NCI-H524 (cell line): ENCODE measurements around the gene CNOT2.
A peak's percentile ranks its signal among the peaks of the same experiment; 100 is the strongest.
"Not testable (repeated sequence)": the region's sequence is repeated elsewhere in the genome, so short reads cannot be mapped to it uniquely, and the experiment has no call there.

Source experiments
- DNase-seq, 2 experiments: peaks; one replicate each; lab custom pipeline; 2025; lab: John Stamatoyannopoulos, UW

Gene CNOT2

DNA sequence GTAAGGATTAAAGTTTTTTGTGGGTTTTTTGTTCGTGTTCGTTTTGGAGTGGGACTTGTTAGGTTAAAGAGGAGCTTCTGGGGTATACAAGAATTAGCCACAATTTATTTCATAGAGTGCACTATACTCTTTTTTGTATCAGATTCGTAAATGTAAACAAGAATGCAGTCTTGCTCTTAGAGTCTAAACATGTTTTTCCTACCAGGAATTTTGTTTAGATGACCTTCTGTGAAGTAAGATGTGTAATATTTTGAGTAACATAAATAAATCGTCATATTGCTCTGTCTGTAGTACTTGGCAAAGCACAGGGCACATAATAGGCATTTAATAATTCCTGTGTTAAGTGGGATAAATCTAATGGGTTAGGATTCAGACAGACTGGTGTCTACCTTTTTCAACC, 9.6 kb downstream of the CNOT2 start:
- no peak for DNase-seq

DNA sequence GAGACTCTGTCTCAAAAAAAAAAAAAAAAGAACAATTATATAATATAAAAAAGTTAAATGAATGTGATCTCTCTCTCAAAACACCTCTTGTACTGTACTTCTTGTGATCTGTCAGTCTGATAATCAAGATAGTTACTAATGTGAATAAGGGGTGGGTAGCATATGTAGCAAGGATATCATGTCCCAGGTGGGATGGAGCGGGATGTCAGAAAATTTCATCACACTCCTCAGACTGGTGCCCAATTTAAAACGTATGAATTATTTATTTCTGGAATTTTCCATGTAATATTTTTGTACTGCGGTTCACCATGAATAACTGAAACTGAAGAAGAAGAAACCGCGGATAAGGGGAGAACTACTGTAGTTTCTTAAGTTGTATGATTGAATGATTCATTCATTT, 11.0 kb downstream of the CNOT2 start:
- DNase-seq = no peak

DNA sequence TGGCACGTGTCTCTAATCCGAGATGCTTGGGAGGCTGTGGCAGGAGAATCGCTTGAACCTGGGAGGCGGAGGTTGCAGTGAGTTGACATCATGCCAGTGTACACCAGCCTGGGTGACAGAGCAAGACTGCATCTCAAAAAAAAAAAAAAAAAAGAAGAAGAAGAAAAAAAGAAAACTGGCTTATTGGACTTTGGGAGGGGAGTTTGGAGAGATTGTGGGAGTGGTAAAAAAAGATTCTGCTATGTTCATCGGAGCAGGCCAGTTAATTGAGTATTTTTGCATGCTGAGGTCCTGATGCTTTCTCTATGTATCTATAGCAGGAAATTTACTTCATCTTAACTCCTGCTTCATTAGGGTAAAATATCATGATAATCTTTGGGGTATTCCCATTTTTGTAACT, 11.6 kb downstream of the CNOT2 start:
- DNase-seq = no peak

DNA sequence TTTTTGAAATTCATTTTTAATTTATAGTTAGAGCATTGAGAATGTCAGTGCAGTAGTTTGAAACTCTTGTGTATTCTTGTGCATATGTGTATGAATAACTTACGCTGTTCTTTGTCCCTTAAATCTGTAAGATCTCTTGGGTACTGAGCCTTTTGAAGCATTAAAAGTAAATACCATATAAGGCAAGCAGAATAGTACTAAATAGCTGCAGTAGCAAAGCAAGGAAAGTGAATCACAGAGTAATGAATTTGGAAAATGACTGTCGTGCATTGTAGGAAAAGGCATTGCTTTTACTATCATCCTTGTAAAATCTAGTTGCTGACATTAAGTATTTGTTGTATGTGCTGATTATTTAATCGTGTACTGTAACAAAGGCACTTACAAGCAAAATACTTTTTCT, 12.1 kb downstream of the CNOT2 start:
- no peak for DNase-seq

DNA sequence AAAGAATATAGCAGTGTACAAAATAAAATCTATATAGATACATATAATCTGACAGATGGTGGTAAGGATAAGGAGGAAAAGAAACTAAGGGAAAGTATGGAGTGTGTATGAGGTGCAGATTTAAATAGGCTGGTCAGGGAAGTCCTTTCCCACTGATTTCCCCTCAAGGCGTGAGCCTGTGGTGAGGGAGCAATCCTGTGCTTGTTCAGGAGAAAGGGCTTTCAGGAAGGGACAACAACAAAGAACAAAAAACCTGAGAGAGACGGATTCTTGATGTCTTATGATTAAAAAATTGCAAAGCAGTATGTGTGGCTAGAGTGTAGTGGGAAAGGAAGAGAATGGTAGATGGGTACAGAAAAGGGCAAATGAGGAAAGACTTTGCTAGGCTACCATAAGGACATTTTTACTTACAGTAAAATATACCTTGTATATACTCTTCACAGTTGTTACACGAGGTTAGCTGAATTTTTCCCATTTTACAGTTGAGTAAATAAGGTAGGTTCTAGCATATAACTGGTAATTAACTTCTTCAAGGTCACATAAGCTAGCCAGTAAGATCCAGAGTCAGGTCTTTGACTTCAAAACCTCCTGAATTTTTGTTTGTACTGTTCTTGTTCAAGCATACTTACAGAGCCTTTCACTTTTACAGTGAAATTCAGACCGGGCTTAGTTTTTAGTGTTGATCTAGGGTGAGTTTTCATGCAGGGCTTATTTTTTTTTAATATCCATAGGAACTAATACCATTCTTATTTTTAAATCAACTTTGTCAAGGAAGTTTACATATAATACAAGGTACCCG, 15.6 kb downstream of the CNOT2 start:
- no peak for DNase-seq

DNA sequence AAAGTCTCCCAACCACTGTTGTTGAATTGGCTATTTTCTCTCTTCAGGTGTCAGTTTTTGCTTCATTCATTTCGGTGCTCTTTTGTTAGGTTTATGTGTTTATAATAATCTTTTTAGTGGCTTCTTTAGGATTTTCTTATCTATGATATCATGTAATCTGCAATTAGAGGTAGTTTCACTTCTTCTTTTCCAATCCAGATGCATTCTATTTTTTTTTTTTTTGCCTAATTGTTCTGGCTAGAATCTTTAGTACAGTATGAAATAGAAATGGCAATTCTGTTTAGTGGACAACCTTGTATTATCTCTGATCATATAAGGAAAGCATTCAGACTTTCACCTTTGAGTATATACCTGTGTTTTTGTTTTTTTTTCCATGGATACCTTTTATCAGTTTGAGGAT, 17.4 kb downstream of the CNOT2 start:
- no peak for DNase-seq

DNA sequence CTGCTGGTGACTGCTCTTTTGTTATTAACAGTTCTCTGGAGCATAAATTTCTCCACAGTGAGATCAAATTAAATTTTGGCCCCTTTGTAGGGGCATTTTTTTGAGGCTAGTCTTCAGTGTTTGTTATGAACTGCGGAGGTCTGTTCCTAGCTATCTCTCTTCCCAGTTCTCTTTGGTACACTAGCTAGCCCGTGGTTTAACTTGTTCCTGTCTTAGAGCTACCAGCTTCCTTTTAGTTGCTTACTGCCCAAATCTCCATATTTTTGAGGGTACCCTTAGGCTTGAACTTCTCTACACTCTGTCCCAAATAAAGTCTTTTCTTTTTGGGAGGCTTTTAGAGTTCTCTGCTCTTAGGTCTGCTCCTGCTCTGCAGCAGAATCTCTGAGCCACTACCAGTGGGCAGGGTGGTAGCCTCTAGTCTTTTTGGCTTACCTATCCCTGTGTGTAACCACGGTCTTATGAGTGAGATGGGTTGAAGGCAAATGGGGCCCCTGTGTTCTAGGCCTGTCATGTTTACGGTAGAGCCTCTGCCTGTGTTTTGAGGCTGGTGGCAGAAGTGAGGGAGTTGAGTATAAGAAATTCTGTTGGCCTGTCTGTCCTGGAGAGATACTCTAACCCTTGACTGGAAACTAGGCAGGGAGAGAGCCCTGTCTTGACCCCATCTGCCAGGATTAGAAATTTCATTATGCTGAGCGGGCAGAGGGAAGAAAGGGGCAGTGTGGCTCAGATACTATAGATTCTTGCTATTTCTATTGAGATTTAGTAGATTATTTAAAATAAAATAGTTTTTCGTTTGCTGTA, 21.0 kb downstream of the CNOT2 start:
- no peak for DNase-seq

DNA sequence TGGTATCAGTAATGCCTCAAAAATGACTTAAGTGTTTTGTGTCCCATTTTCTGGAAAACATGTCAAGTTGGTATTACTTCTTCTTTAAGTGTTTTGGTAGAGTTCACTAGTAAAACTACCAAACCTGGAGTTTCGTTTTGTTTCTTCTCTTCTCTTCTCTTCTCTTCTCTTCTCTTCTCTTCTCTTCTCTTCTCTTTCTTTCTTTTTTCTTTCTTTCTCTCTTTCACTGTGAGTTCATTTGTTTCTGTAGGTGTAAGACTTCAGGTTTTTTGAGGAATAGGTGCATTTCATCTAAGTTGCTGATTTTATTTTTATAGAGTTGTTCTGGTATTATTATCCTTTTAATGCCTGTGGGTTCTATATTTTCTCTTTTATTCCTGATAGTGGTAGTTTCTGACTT, 21.9 kb downstream of the CNOT2 start:
- DNase-seq = no peak

DNA sequence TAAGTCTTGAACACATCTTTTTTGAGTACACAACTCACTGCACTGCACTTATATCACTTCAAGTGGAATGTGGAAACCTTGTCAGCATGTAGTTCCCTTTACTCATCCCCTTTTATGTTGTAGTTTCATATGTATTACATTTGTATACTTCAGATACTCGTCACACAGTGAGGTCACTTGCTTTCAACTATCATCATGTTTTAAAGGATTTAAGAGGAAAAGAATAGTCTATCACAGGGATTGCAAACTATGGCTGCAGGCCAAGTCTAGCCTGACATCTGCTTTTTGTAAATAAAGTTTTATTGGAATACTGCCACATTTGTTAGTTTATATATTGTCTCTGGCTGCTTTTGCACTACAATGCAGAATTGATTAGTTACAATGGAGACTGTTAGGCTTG, 24.3 kb downstream of the CNOT2 start:
- no peak for DNase-seq

DNA sequence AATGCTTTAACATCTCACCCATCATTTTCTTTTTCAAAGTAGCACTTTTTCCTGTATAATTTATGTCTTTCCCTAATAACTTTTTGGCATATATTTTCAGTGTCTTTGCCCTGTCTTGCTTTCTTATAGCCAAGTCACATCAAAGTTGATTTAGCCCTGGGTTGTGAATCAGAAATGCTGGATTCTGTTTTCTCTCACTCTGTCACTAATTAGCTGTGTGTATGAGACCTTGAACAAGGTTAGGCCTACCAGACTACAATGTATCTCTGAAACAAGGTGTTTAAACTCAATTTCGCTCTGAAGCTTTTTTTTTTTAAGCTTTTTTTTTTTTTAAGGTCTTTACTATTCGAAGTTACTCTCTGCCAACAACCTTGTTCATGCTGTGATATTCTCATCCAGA, 25.7 kb downstream of the CNOT2 start:
- no peak for DNase-seq

DNA sequence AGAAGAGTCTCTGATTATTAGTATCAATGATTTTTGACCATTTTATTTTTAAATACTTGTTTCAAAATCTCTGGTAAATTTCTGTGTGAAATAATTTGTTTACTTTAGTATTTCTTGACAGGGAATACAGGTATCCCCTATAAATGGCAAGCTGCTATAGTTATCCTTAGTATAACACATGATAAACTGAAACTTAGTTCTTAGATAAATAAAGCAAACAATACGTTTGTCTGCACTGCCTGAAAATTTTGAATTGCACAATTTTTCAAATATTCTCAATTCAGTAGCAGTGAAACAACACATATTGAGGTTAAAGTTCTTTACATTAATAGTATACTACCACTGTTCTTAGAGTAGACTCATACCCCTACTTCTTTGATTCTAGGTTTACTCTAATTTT, 26.9 kb downstream of the CNOT2 start:
- DNase-seq = no peak

DNA sequence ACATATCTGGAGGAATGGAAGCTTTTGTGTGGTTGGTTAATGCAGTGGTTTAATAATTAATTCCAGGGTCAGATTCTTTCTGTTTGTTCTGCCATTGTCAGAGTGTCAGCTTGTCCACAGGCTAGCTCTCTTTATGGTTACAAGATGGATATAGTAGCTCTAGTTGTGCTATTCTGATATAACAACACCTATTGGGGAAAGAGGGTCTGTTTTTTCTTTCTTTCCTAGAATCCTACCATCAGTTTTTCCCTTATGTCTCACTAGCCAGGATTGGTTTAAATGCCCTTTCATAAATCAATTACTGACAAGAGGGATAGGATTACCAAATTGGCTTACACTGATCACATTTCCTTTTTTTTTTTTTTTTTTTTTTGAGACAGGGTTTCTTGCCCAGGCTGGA, 27.8 kb downstream of the CNOT2 start:
- DNase-seq = peak in 1 of 2 experiments; percentile 31

DNA sequence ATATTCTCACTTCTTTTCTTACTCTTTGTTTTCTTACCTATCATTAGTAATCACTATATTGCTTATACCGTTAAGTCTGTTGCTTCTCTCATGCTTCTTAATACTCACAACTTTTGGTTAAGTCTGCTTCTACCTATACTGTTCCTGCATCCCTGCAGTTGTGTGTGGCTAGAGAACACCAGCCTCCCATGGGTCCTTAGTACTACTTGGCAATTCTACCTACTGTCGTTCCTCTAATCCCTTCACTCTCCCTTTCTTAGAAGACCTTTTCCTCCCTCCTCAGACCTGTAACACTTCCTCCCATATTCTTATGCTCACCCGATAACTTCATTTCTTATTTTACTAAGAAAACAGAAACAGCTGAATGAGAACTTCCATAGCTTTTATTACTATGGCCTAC, 29.3 kb downstream of the CNOT2 start:
- no peak for DNase-seq

DNA sequence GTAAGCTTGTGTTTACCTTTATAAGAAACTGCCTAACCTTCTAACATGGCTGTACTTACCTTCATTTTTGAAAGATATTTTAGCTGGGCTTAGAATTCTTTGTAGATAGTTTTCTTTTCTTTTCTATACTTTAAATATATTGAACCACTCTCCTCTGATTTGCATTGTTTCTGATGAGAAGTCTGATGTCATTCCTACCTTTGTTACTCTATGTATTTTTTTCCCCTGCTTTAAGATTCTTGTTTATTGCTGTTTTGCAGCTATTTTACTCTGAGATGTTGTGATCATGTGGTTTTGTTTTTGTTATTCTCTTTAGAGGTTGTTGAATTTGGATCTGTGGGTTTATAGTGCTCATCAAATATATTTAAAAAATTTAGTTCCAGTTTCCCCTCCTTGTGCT, 31.8 kb downstream of the CNOT2 start:
- no peak for DNase-seq

DNA sequence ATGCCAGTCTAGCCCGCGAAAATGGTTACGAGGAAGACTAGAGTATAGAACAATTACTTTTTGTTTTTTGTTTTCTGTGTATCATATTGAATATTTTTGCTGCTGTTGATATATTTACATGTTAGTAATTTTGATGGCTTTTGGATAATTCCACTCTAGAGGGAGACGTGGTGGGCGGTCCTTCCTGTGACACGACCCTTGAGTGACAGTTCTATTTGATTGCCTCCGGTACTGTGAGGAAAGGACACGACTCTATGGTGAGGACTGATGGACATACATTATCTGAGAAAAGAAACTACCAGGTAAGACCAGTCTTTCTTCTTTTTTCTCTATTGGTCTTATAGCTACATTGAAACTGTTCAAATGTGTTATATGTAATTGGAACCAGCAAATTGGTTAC, 34.7 kb downstream of the CNOT2 start:
- DNase-seq = no peak

DNA sequence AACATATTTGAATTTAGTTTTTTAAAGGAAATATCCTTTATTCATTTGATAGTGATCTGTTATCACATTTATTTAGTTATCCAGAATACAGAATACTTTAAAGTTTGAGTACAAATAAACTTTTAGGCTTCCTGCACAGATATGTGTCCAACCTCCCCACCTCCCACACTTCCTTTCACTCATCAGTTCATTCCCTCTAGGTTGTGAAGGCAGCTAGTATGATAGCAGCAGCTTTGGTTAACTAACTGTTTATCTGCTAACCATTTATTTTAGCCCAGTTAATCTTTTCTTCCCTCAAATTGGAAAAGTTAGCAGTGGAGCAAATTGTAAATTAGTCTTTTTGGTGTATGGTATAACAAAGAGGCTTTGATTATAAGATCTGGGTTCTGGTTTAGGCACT, 35.7 kb downstream of the CNOT2 start:
- DNase-seq = no peak

DNA sequence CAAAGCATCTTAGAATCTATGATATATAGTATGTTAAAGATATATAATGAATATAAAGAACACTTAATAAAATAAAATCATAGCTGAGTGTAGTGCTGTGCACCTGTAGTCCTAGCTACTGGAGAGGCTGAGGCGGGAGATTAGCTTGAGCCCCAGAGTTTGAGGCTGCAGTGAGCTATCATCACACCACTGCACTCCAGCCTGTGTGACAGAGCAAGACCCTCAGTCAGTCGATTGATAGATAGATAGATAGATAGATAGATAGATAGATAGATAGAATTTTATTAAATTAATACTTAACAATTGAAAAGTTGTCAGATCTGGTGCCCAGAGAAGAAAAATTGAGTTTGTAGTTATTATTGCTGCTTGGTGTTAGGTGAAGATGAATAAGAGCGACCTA, 40.0 kb downstream of the CNOT2 start:
- DNase-seq = no peak

DNA sequence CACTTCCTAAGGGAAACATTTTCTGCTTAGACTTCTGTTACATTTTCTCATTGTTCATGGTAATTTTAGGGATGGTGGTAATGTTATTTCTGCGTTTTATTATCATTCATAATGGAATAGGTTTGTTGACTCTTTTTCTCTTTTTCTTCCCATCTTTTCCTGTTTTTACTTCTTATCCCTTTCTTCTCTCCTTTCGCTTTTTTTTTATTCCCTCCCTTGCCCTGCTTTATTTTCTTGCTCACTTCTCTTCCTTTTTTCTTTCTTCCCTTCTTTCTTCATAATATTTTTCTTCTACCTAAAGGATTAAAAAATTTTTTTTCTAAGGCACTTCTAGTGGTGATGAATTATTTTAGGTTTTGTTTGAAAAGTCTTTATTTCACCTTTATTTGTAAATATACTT, 45.6 kb downstream of the CNOT2 start:
- no peak for DNase-seq

DNA sequence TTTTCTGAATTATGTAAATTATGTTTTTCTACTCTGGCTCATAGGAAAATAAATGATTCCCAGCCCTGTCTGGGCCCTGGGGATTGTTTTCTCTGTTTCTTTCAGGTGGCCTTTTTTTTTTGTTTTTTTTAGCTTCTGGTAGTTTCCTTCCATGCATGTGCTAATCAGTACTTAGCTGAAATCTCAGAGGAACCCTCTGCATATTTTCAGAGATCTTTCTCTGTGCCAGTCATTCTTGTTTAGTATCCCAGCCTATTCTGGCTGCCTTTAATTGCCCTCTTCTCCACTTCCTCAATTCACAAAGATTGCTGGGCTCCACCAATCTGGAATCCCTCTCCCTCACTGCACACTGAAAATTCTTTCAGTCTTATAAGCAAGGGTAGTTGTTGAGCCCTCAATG, 46.9 kb downstream of the CNOT2 start:
- DNase-seq = no peak

DNA sequence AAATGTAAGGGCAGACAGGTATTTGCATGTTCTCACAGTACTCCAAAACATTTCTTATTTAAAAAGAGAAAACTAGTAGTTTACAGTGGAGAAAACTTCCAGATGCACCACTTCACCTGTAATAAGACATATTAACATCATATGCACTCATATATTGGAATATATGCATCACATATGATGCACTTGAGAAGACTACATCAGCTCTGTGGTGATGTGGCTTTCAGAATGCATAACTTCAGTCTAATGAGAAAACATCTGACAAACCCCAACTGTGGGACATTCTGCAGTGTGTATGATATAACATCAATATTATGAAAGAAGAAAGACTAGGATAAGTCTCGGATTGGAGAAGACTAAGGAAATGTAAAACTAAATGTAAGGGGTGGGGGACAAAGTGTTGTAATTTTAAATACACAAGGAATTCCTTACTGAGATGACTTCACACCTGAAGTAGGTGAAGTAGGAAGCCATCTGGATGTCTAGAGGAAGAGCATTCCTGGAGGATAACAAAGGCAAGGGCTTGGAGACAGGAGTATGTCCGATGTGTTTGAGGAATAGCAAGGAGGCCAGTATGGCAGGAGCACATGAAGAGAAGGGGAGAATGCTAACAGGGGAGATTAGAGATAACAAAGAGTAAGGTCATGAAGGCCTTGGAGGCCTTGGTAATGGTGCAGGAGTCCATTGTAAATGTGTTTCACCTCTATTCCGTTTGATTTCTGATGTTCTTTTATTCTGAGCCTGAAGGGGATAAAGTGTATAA, 49.0 kb downstream of the CNOT2 start:
- no peak for DNase-seq

DNA sequence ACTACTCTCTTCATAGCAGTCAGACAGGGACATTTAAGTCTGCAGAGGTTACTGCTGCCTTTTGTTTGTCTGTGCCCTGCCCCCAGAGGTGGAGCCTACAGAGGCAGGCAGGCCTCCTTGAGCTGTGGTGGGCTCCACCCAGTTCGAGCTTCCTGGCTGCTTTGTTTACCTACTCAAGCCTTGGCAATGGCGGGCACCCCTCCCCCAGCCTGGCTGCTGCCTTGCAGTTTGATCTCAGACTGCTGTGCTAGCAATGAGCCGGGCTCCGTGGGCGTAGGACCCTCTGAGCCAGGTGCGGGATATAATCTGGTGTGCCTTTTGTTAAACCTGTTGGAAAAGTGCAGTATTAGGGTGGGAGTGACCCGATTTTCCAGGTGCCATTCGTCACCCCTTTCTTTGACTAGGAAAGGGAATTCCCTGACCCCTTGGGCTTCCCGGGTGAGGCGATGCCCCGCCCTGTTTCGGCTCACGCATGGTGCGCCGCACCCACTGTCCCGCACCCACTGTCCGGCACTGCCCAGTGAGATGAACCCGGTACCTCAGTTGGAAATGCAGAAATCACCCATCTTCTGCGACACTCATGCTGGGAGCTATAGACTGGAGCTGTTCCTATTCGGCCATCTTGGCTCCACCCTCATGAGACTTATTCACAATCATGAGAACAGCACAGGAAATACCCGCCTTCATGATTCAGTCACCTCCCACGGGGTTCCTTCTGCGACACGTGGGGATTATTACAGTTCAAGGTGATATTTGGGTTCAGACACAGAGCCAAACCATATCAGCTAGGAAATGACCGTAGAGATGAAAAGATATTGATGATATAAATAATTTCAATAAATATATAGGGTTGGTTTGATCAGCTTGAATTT, 61.7 kb downstream of the CNOT2 start:
- not testable (repeated sequence) for DNase-seq

DNA sequence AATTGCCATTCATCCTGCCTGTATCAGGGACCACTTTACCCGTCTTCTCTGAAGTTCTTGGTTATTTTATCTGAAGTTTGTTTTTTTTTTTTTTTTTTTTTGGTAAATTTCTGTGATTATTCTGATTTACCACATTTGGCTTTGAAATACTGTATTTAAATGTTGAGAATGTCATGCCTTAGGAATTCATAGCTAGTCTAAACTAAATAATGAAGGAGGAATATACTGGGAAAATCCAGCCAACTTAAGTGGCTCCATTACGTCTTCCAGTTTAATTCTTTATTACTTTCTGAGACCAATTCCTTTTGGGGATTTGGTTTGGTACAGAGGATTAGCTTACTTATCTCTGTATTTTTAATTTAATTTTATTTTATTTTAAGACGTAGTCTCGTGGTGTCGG, 62.6 kb downstream of the CNOT2 start:
- DNase-seq = no peak
